Hematopoietic multipotent progenitor cell treated with erythropoietin and hydrocortisone succinate and interleukin-3 and kit ligand, for 8 days (in vitro differentiated cells): ENCODE data around the gene RIPOR3.
A peak's percentile ranks its signal among the peaks of the same experiment; 100 is the strongest.
"Not testable (repeated sequence)": the region's sequence is repeated elsewhere in the genome, so short reads cannot be mapped to it uniquely, and the experiment has no call there.

Experiments
- DNase-seq: peaks from one replicate; pipeline ENCODE4 v3.0.0-alpha.2; 2015

Gene RIPOR3

GRCh38 chr20:50676858-50677257 is 14.5 kb downstream of the RIPOR3 start:
- no peak for DNase-seq

GRCh38 chr20:50676377-50676731 is 15.0 kb downstream of the RIPOR3 start:
- DNase-seq = not testable (repeated sequence)

- no peak for DNase-seq
Measured at GRCh38 chr20:50675671-50676376, 15.5 kb downstream of the RIPOR3 start.

GRCh38 chr20:50674138-50674825 is 17.1 kb downstream of the RIPOR3 start:
- no peak for DNase-seq

- DNase-seq = no peak
Measured at GRCh38 chr20:50673466-50674137, 17.7 kb downstream of the RIPOR3 start.

- DNase-seq = no peak
Measured at GRCh38 chr20:50673146-50673465, 18.2 kb downstream of the RIPOR3 start.

GRCh38 chr20:50672400-50673145 is 18.8 kb downstream of the RIPOR3 start:
- DNase-seq = no peak

- no peak for DNase-seq
Measured at GRCh38 chr20:50671626-50672025, 19.7 kb downstream of the RIPOR3 start.

- not testable (repeated sequence) for DNase-seq
Measured at GRCh38 chr20:50671010-50671409, 20.3 kb downstream of the RIPOR3 start.

GRCh38 chr20:50670126-50670862 is 21.0 kb downstream of the RIPOR3 start:
- no peak for DNase-seq

GRCh38 chr20:50668798-50669197 is 22.5 kb downstream of the RIPOR3 start:
- no peak for DNase-seq

- no peak for DNase-seq
Measured at GRCh38 chr20:50668326-50668725, 23.0 kb downstream of the RIPOR3 start.

GRCh38 chr20:50666709-50667298 is 24.5 kb downstream of the RIPOR3 start:
- DNase-seq = no peak

GRCh38 chr20:50664254-50664653 is 27.1 kb downstream of the RIPOR3 start:
- no peak for DNase-seq

- DNase-seq = peak; percentile 58
Measured at GRCh38 chr20:50663095-50663821, 28.1 kb downstream of the RIPOR3 start.

GRCh38 chr20:50659975-50660670 is 31.2 kb downstream of the RIPOR3 start:
- DNase-seq = no peak

GRCh38 chr20:50658804-50659380 is 32.5 kb downstream of the RIPOR3 start:
- no peak for DNase-seq

- no peak for DNase-seq
Measured at GRCh38 chr20:50655311-50655880, 35.9 kb downstream of the RIPOR3 start.

GRCh38 chr20:50654904-50655303 is 36.4 kb downstream of the RIPOR3 start:
- no peak for DNase-seq

- DNase-seq = no peak
Measured at GRCh38 chr20:50652702-50653294, 38.5 kb downstream of the RIPOR3 start.
